Keratinocyte (primary cell): ENCODE results near the gene TAB2. TPM values are rescaled to one million over a fixed set of nuclear protein-coding genes. Genes with fewer than 3 reads are reported as not detected.

Experiments used
- DNase-seq: peaks from one replicate; pipeline ENCODE4 v3.0.0-alpha.2; 2011; ENCODE audit warnings: low read depth, missing footprints, low spot score
- FAIRE-seq: peaks from 2 replicates; lab custom pipeline; 2011; peaks lifted over from hg19 to GRCh38; lab: Jason Lieb, UNC
- H2AFZ ChIP-seq: 2 replicates; pipeline ENCODE4 v1.6.0; 2012; ENCODE audit warnings: low read length, control low read depth, inconsistent platforms; ENCODE audit not compliant: control insufficient read depth
- H3K27ac ChIP-seq: 2 replicates; pipeline ENCODE4 v1.5.1; 2011; ENCODE audit warnings: low read length; ENCODE audit not compliant: control insufficient read depth, insufficient read depth
- H3K27me3 ChIP-seq: 3 replicates; pipeline ENCODE4 v1.6.0; 2011; ENCODE audit warnings: low read length; ENCODE audit not compliant: control insufficient read depth, insufficient read depth; ENCODE audit errors: extremely low read depth
- H3K36me3 ChIP-seq, 2 experiments: 2 replicates in 1 of 2; 3 replicates in 1 of 2; pipeline ENCODE4 v1.5.1; 2011; ENCODE audit warnings: low read length in 2 of 2, mild to moderate bottlenecking in 1 of 2; ENCODE audit not compliant: control insufficient read depth in 2 of 2, insufficient read depth in 2 of 2; ENCODE audit errors: extremely low read depth in 1 of 2
- H3K4me1 ChIP-seq: 3 replicates; pipeline ENCODE4 v1.5.1; 2011; ENCODE audit warnings: low read length; ENCODE audit not compliant: control insufficient read depth, insufficient read depth; ENCODE audit errors: extremely low read depth
- H3K4me2 ChIP-seq: 3 replicates; pipeline ENCODE4 v1.6.0; 2011; ENCODE audit warnings: low read depth, low read length; ENCODE audit not compliant: control insufficient read depth, insufficient read depth; ENCODE audit errors: extremely low read depth
- H3K4me3 ChIP-seq, 3 experiments: fragments of 200-600 bp in 1 of 3; sonication (generic) in 1 of 3; 2 replicates in 2 of 3; 3 replicates in 1 of 3; pipeline ENCODE4 v1.5.1; 2011 to 2016; ENCODE audit warnings: low read length in 3 of 3, mild to moderate bottlenecking in 3 of 3, control low read depth in 2 of 3, inconsistent platforms in 1 of 3, low read depth in 1 of 3, mixed read lengths in 1 of 3, mixed run types in 1 of 3, moderate library complexity in 1 of 3; ENCODE audit not compliant: control insufficient read depth in 2 of 3, insufficient read depth in 2 of 3; ENCODE audit errors: extremely low read depth in 1 of 3
- H3K79me2 ChIP-seq: 2 replicates; pipeline ENCODE4 v1.6.0; 2012; ENCODE audit warnings: low read length; ENCODE audit not compliant: control insufficient read depth, insufficient read depth
- H3K9ac ChIP-seq: 3 replicates; pipeline ENCODE4 v1.6.0; 2011; ENCODE audit warnings: low read length; ENCODE audit not compliant: control insufficient read depth, insufficient read depth; ENCODE audit errors: extremely low read depth
- H3K9me1 ChIP-seq: 3 replicates; pipeline ENCODE4 v1.6.0; 2011; ENCODE audit warnings: low read length; ENCODE audit not compliant: control insufficient read depth, insufficient read depth; ENCODE audit errors: extremely low read depth
- H3K9me3 ChIP-seq: 2 replicates; pipeline ENCODE4 v1.5.1; 2012; ENCODE audit warnings: low read depth, low read length; ENCODE audit not compliant: control insufficient read depth
- H4K20me1 ChIP-seq: 3 replicates; pipeline ENCODE4 v1.6.0; 2011; ENCODE audit warnings: low read length; ENCODE audit not compliant: control insufficient read depth, insufficient read depth; ENCODE audit errors: extremely low read depth
- CTCF ChIP-seq, 3 experiments: IDR thresholded peaks in 1 of 3; conservative IDR thresholded peaks in 1 of 3; optimal IDR thresholded peaks in 1 of 3; 2 replicates in 2 of 3; 3 replicates in 1 of 3; pipeline versions ENCODE3 to v1.5.1; 2011; ENCODE audit warnings: low read length in 3 of 3, mild to moderate bottlenecking in 3 of 3, moderate library complexity in 2 of 3, control low read depth in 1 of 3, inconsistent platforms in 1 of 3; ENCODE audit not compliant: insufficient read depth in 2 of 3; ENCODE audit errors: extremely low read depth in 1 of 3
- EZH2 ChIP-seq: IDR thresholded peaks from one replicate; pipeline ENCODE4 v1.6.1; 2012; ENCODE audit warnings: inconsistent platforms, mild to moderate bottlenecking, low read length, moderate library complexity
- dilution Hi-C: fragments of 300-500 bp; cut with MboI; formaldehyde crosslinking; loops from one replicate; pipeline ENCODE4 v1.7.0; 2020; ENCODE audit warnings: low sequenced_read_pairs; ENCODE audit not compliant: extremely low pct_ligation_motif_present
- polyA plus RNA-seq, 5 experiments: library from polyadenylated mRNA; depleted of rRNA in 3 of 5; stranded (reverse) in 3 of 5; stranded (forward) in 1 of 5; unstranded in 1 of 5; fragments of >200 nt; gene quantifications; 1 replicate in 1 of 5; 2 replicates in 3 of 5; 3 replicates in 1 of 5; pipeline versions ENCODE4 v1.2.1 to v1.2.3, GENCODE V29; 2011 to 2012; ENCODE audit warnings: missing spikeins in 2 of 5, low read depth in 1 of 5, low replicate concordance in 1 of 5

The TAB2 gene
- polyA plus RNA-seq, 1 donor (not counting 4 experiments of a cell fraction or from before 2014, with no cell fraction given) = 47.5 TPM

- TF ChIP-seq EZH2 (no peak), CTCF (optimal IDR thresholded peaks at IDR 0.05 in 1 of 3, IDR thresholded peaks at IDR 0.05 in 1 of 3, conservative IDR thresholded peaks at IDR 0.05 in 1 of 3; ENCODE audit: extremely low read depth in 1 of 3, insufficient read depth in 2 of 3, low read length in 3 of 3) (peak; percentile 91 to 93 (median 91))
- Histone ChIP-seq H3K9me3 (no peaks in the 10 kb centered on the region), H3K9me1 (no peaks in the 10 kb centered on the region), H3K4me1 (no peaks in the 10 kb centered on the region), H4K20me1 (no peaks in the 10 kb centered on the region), H3K9ac (no peak overlapping the region), H2AFZ (no peak overlapping the region), H3K36me3 (no peaks in the 10 kb centered on the region), H3K27ac (no peak overlapping the region), H3K4me2 (no peak overlapping the region), H3K4me3 (no peak overlapping the region), H3K79me2 (no peaks in the 10 kb centered on the region), H3K27me3 (no peaks in the 10 kb centered on the region)
- peak; percentile 38 for DNase-seq
- peak; percentile 36 for FAIRE-seq
- dilution Hi-C loops = no loop called here
Observed at GRCh38 chr6:149431905-149432775, 114.6 kb downstream of the TAB2 start.

GRCh38 chr6:149433405-149433804 lies 115.9 kb downstream of the TAB2 start:
- Histone ChIP-seq H2AFZ (no peak overlapping the region), H3K9ac (no peak overlapping the region), H3K27ac (no peak overlapping the region), H3K9me1 (no peaks in the 10 kb centered on the region), H3K4me3 (no peak overlapping the region), H3K9me3 (no peaks in the 10 kb centered on the region), H4K20me1 (no peaks in the 10 kb centered on the region), H3K79me2 (no peaks in the 10 kb centered on the region), H3K4me1 (no peaks in the 10 kb centered on the region), H3K36me3 (no peaks in the 10 kb centered on the region), H3K27me3 (no peaks in the 10 kb centered on the region), H3K4me2 (no peak overlapping the region)
- no peak for TF ChIP-seq CTCF (optimal IDR thresholded peaks at IDR 0.05 in 1 of 3, IDR thresholded peaks at IDR 0.05 in 1 of 3, conservative IDR thresholded peaks at IDR 0.05 in 1 of 3; ENCODE audit: extremely low read depth in 1 of 3, insufficient read depth in 2 of 3, low read length in 3 of 3)
- no peak for TF ChIP-seq EZH2
- dilution Hi-C loops = no loop called here
- FAIRE-seq (no peak), DNase-seq (no peak)
